B cell (primary cell): Measurements from ENCODE around the gene DOCK8. TPM values are rescaled to one million over a fixed set of nuclear protein-coding genes. Genes with fewer than 3 reads are reported as not detected.

ENCODE experiments used
- ATAC-seq: fragments of 200-7000 bp; cut with Tn5 transposase; one replicate; pipeline ENCODE4 v1.10.0; 2021; ENCODE audit warnings: low read depth, mild to moderate bottlenecking, moderate number of reproducible peaks, moderate library complexity
- CTCF ChIA-PET: fragments of 350-600 bp; sonication (Branson Sonifier 250); formaldehyde crosslinking; loops from one replicate; lab custom pipeline; 2021; ENCODE audit warnings: antibody characterized with exemption, inconsistent platforms; lab: Charles Lee
- POLR2A ChIA-PET: fragments of 350-600 bp; sonication (Branson Sonifier 250); formaldehyde crosslinking; loops from one replicate; lab custom pipeline; 2021; ENCODE audit warnings: antibody characterized with exemption; lab: Charles Lee
- DNase-seq: peaks from one replicate; pipeline ENCODE4 v3.0.0; 2013
- H2AFZ ChIP-seq: 2 replicates; pipeline ENCODE4 v1.6.1; 2012; ENCODE audit warnings: mild to moderate bottlenecking, low read depth, low read length; ENCODE audit not compliant: insufficient read depth, poor library complexity, severe bottlenecking
- H3K27ac ChIP-seq, 2 donors: 1 replicate in 1 of 2; 2 replicates in 1 of 2; pipeline ENCODE4 v1.5.1; 2012 to 2013; ENCODE audit warnings: low read length in 2 of 2, mild to moderate bottlenecking in 2 of 2, moderate library complexity in 1 of 2
- H3K27me3 ChIP-seq, 4 experiments: fragments of 200-600 bp in 1 of 4; sonication (generic) in 1 of 4; replicated peaks in 1 of 4; 1 replicate in 2 of 4; 2 replicates in 2 of 4; pipeline versions ENCODE4 v1.6.1 to v1.7.0; 2013 to 2016; ENCODE audit warnings: low read length in 3 of 4, mild to moderate bottlenecking in 2 of 4, mixed read lengths in 1 of 4, moderate library complexity in 1 of 4; ENCODE audit not compliant: insufficient read depth in 4 of 4, control insufficient read depth in 3 of 4; ENCODE audit errors: control extremely low read depth in 1 of 4
- H3K36me3 ChIP-seq, 2 experiments: replicated peaks in 1 of 2; 1 replicate in 1 of 2; 2 replicates in 1 of 2; pipeline versions ENCODE4 v1.6.1 to v1.7.1; 2013; ENCODE audit warnings: low read length in 1 of 2; ENCODE audit not compliant: insufficient read depth in 2 of 2, control insufficient read depth in 1 of 2; ENCODE audit errors: control extremely low read depth in 1 of 2, extremely low read depth in 1 of 2
- H3K4me1 ChIP-seq, 2 donors: fragments of 200-600 bp in 1 of 2; sonication (generic) in 1 of 2; 1 replicate in 1 of 2; 2 replicates in 1 of 2; pipeline versions ENCODE4 v1.5.1 to v1.6.1; 2013 to 2017; ENCODE audit warnings: low read length in 2 of 2; ENCODE audit not compliant: control insufficient read depth in 2 of 2, insufficient read depth in 2 of 2
- H3K4me2 ChIP-seq: replicated peaks from 2 replicates; pipeline ENCODE3; 2012; ENCODE audit warnings: mild to moderate bottlenecking, low read depth, low read length; ENCODE audit not compliant: poor library complexity, severe bottlenecking
- H3K4me3 ChIP-seq, 5 experiments: fragments of 200-600 bp in 1 of 5; sonication (generic) in 1 of 5; 1 replicate in 3 of 5; 2 replicates in 2 of 5; pipeline versions ENCODE4 v1.5.1 to v1.7.0; 2011 to 2016; ENCODE audit warnings: low read length in 4 of 5, mild to moderate bottlenecking in 4 of 5, low read depth in 2 of 5, control low read depth in 1 of 5, moderate library complexity in 1 of 5; ENCODE audit not compliant: insufficient read depth in 1 of 5; ENCODE audit errors: control extremely low read depth in 1 of 5, extremely low read depth in 1 of 5
- H3K79me2 ChIP-seq: fragments of 200-600 bp; sonication (generic); one replicate; pipeline ENCODE4 v1.6.0; 2016; ENCODE audit warnings: low read length; ENCODE audit not compliant: control insufficient read depth, insufficient read depth
- H3K9ac ChIP-seq: fragments of 200-600 bp; sonication (generic); 2 replicates; pipeline ENCODE4 v1.6.1; 2017; ENCODE audit warnings: mild to moderate bottlenecking, low read length, moderate library complexity
- H3K9me3 ChIP-seq, 3 donors: one replicate each; pipeline versions ENCODE4 v1.6.1 to v1.7.1; 2013; ENCODE audit warnings: low read length in 2 of 3; ENCODE audit not compliant: control insufficient read depth in 2 of 3, insufficient read depth in 1 of 3; ENCODE audit errors: control extremely low read depth in 1 of 3
- H4K20me1 ChIP-seq: 2 replicates; pipeline ENCODE4 v1.6.0; 2012; ENCODE audit warnings: mild to moderate bottlenecking, low read length; ENCODE audit not compliant: insufficient read depth, control insufficient read depth, poor library complexity, severe bottlenecking
- H3K27ac Mint-ChIP-seq: one replicate; pipeline ENCODE4 v1.8.0; 2021; ENCODE audit warnings: mixed read lengths
- H3K27me3 Mint-ChIP-seq: one replicate; pipeline ENCODE4 v1.8.0; 2021; ENCODE audit warnings: mixed read lengths
- H3K4me1 Mint-ChIP-seq: one replicate; pipeline ENCODE4 v1.8.0; 2021; ENCODE audit warnings: mixed read lengths
- H3K4me3 Mint-ChIP-seq: one replicate; pipeline ENCODE4 v1.8.0; 2021; ENCODE audit warnings: mixed read lengths
- H3K9me3 Mint-ChIP-seq: one replicate; pipeline ENCODE4 v1.8.0; 2022; ENCODE audit warnings: mixed read lengths; ENCODE audit not compliant: insufficient read depth
- CTCF ChIP-seq: fragments of 200-600 bp; IDR thresholded peaks from one replicate; pipeline ENCODE4 v1.8.0; 2022; ENCODE audit warnings: antibody characterized with exemption, mild to moderate bottlenecking
- EZH2 ChIP-seq: IDR thresholded peaks from 2 replicates; pipeline ENCODE4 v1.6.1; 2012; ENCODE audit warnings: borderline replicate concordance, low read depth, mild to moderate bottlenecking, moderate library complexity, low read length; ENCODE audit not compliant: insufficient read depth, poor library complexity, severe bottlenecking
- WGBS: methylation state at CpG from one replicate; pipeline ENCODE4 v1.1.5; 2013; ENCODE audit warnings: missing lambda C conversion rate; ENCODE audit not compliant: insufficient coverage; 5-methylcytosine and 5-hydroxymethylcytosine counted together
- intact Hi-C: fragments of 100-400 bp; cut with micrococcal nuclease; formaldehyde crosslinking; loops from one replicate; pipeline ENCODE4 v1.10.0; 2022
- polyA plus RNA-seq: library from polyadenylated mRNA; depleted of rRNA; stranded (reverse); fragments of >200 nt; gene quantifications from 2 replicates; pipeline ENCODE4 v1.2.3, GENCODE V29; 2012
- total RNA-seq, 2 donors: library from RNA; stranded (reverse); fragments of 120-200 nt in 1 of 2; gene quantifications; 1 replicate in 1 of 2; 2 replicates in 1 of 2; pipeline versions ENCODE4 v1.2.3 to v1.2.4, GENCODE V29; 2013 to 2022

The DOCK8 gene
- total and polyA plus RNA-seq, 2 donors (not counting 1 experiment from before 2014, with no cell fraction given), result 47.6 to 288 TPM

GRCh38 chr9:304519-305185, 90.0 kb downstream of the DOCK8 start:
- H2AFZ ChIP-seq, result no peak overlapping the region

More at GRCh38 chr9:304519-305185, 90.0 kb downstream of the DOCK8 start:
- ChIA-PET CTCF (interaction anchor here (1.3 to 1.5 kb wide), 2 partner anchors 11 to 128 kb away, joined by 4 to 5 read pairs; no protein-coding TSS in a partner anchor), POLR2A (interaction anchor here (0.5 kb wide), 1 partner anchor 130 kb away, joined by 4 read pairs; no protein-coding TSS in a partner anchor)
- no peak overlapping the region for H3K9ac ChIP-seq
- no peak for DNase-seq
- H3K4me3 ChIP-seq, result no peak overlapping the region
- no peak overlapping the region for H3K27ac ChIP-seq
- Mint-ChIP-seq H3K27me3 (no peaks in the 10 kb centered on the region), H3K4me3 (no peak overlapping the region), H3K4me1 (no peaks in the 10 kb centered on the region), H3K9me3 (no peaks in the 10 kb centered on the region), H3K27ac (no peak overlapping the region)
- 98% methylated on average over 7 of the region's 10 CpGs for WGBS
- H3K79me2 ChIP-seq, result peaks cover 74% of the 10 kb centered on the region
- peaks cover 15% of the 10 kb centered on the region for H4K20me1 ChIP-seq
- intact Hi-C loops, result loop anchor here (5.0 kb wide), 1 partner anchor 127 kb away; the partner anchor contains the start of gene ZNG1A
- no peaks in the 10 kb centered on the region for H3K9me3 ChIP-seq
- no peaks in the 10 kb centered on the region for H3K4me1 ChIP-seq
- TF ChIP-seq CTCF, result no peak
- TF ChIP-seq EZH2, result no peak
- no peak for ATAC-seq
- H3K36me3 ChIP-seq, result peaks cover 8 to 85% of the 10 kb centered on the region in 2 experiments
- no peak overlapping the region for H3K4me2 ChIP-seq
- H3K27me3 ChIP-seq, result no peaks in the 10 kb centered on the region
